K562 (cell line): ENCODE measurements around the gene LUC7L. TPM values are rescaled to one million over a fixed set of nuclear protein-coding genes. Genes with fewer than 3 reads are reported as not detected.
A peak's percentile ranks its signal among the peaks of the same experiment; 100 is the strongest.
"Not testable (repeated sequence)": the region's sequence is repeated elsewhere in the genome, so short reads cannot be mapped to it uniquely, and the experiment has no call there.

Source experiments
- ATAC-seq: fragments of 200-7000 bp; cut with Tn5 transposase; 3 replicates; pipeline ENCODE4 v1.9.1; 2020; ENCODE audit warnings: moderate library complexity
- BruUV-seq: library from RNA; stranded (reverse); fragments of 400-500 nt; replicated peaks from 2 replicates; lab custom pipeline; 2021; lab: Mats Ljungman, UMichigan
- CTCF ChIA-PET: fragments of 300-600 bp; formaldehyde crosslinking; extraction: SDS; loops from one replicate; lab custom pipeline; 2021; ENCODE audit warnings: low intra/inter-chr PET ratio; lab: Yijun Ruan, JAX
- POLR2A ChIA-PET: fragments of 300-600, 350-650 bp; sonication (Branson Sonifier 250); formaldehyde crosslinking; extraction: SDS; loops from one replicate; lab custom pipeline; 2021; ENCODE audit warnings: antibody characterized with exemption, inconsistent platforms; lab: Yijun Ruan, JAX
- DNase-seq, 4 experiments: peaks; one replicate each; pipeline versions ENCODE4 v3.0.0 to v3.0.0-alpha.2; 2011 to 2018; ENCODE audit warnings: low spot score in 3 of 4, mixed read lengths in 3 of 4; ENCODE audit errors: extremely low read depth in 1 of 4
- FAIRE-seq: peaks from 2 replicates; lab custom pipeline; 2011; peaks lifted over from hg19 to GRCh38; lab: Jason Lieb, UNC
- H2AFZ ChIP-seq: 2 replicates; pipeline ENCODE4 v1.6.0; 2011; ENCODE audit warnings: low read depth, low read length, control low read depth, inconsistent platforms
- H3K27ac ChIP-seq: fragments of 200-600 bp; 3 replicates; pipeline ENCODE4 v1.8.0; 2011; ENCODE audit warnings: low read depth, mild to moderate bottlenecking, control low read depth, inconsistent platforms, low read length, moderate library complexity, mixed read lengths; ENCODE audit errors: extremely low read depth
- H3K27me3 ChIP-seq, 2 experiments: fragments of 300-600 bp in 1 of 2; 2 replicates in 1 of 2; 3 replicates in 1 of 2; pipeline versions ENCODE4 v1.6.0 to v1.8.0; 2011; ENCODE audit warnings: inconsistent platforms in 2 of 2, low read length in 2 of 2, mild to moderate bottlenecking in 1 of 2, mixed read lengths in 1 of 2, moderate library complexity in 1 of 2; ENCODE audit not compliant: control insufficient read depth in 2 of 2, insufficient read depth in 2 of 2
- H3K36me3 ChIP-seq: fragments of 300-600 bp; 3 replicates; pipeline ENCODE4 v1.8.0; 2011; ENCODE audit warnings: mild to moderate bottlenecking, low read length, inconsistent platforms; ENCODE audit not compliant: control insufficient read depth, insufficient read depth
- H3K4me1 ChIP-seq, 2 experiments: fragments of 200-600 bp in 1 of 2; replicated peaks in 1 of 2; 2 replicates in 1 of 2; 3 replicates in 1 of 2; pipeline versions ENCODE4 v1.5.1 to v1.8.0; 2011; ENCODE audit warnings: inconsistent platforms in 2 of 2, low read length in 2 of 2, mild to moderate bottlenecking in 1 of 2, mixed read lengths in 1 of 2, moderate library complexity in 1 of 2; ENCODE audit not compliant: control insufficient read depth in 2 of 2, insufficient read depth in 2 of 2
- H3K4me2 ChIP-seq: 2 replicates; pipeline ENCODE4 v1.6.1; 2011; ENCODE audit warnings: low read length, control low read depth, inconsistent platforms, mixed read lengths; ENCODE audit not compliant: insufficient read depth
- H3K4me3 ChIP-seq: fragments of 200-600 bp; sonication (generic), shearing (Covaris generic); 2 replicates; pipeline ENCODE4 v1.5.1; 2016; ENCODE audit warnings: control low read depth, inconsistent platforms
- H3K79me2 ChIP-seq: fragments of 200-600 bp; 3 replicates; pipeline ENCODE4 v1.8.0; 2011; ENCODE audit warnings: low read length, inconsistent platforms; ENCODE audit not compliant: control insufficient read depth, insufficient read depth
- H3K9ac ChIP-seq, 2 experiments: 2 replicates each; pipeline versions ENCODE4 v1.6.0 to v1.6.1; 2011; ENCODE audit warnings: low read depth in 2 of 2, low read length in 2 of 2, control low read depth in 1 of 2, inconsistent platforms in 1 of 2, mild to moderate bottlenecking in 1 of 2, mixed read lengths in 1 of 2; ENCODE audit not compliant: insufficient read depth in 1 of 2
- H3K9me1 ChIP-seq: one replicate; pipeline ENCODE4 v1.6.0; 2011; ENCODE audit warnings: inconsistent platforms, mild to moderate bottlenecking, low read length, moderate library complexity; ENCODE audit not compliant: control insufficient read depth, insufficient read depth
- H3K9me3 ChIP-seq: replicated peaks from 2 replicates; pipeline ENCODE4 v1.5.1; 2011; ENCODE audit warnings: low read depth, low read length, inconsistent platforms; ENCODE audit not compliant: control insufficient read depth, insufficient read depth
- H4K20me1 ChIP-seq: replicated peaks from 2 replicates; pipeline ENCODE4 v1.6.1; 2011; ENCODE audit warnings: low read length, inconsistent platforms, mixed read lengths; ENCODE audit not compliant: control insufficient read depth, insufficient read depth
- NR2C2 ChIP-seq, 2 experiments: fragments of 200-800 bp in 1 of 2; sonication (Bioruptor generic) in 1 of 2; sonication (generic) in 1 of 2; formaldehyde crosslinking in 1 of 2; IDR thresholded peaks; 2 replicates each; pipeline versions ENCODE4 v1.6.1 to v1.8.0; 2016 to 2022; ENCODE audit warnings: mild to moderate bottlenecking in 1 of 2, missing compliant biosample characterization in 1 of 2, missing genetic modification characterization in 1 of 2, missing genetic modification reagents in 1 of 2
- ZBTB11 ChIP-seq, 3 experiments: fragments of 200-800 bp in 1 of 3; fragments of 250-450 bp in 1 of 3; fragments of 450-650 bp in 1 of 3; sonication (Bioruptor Pico) in 1 of 3; sonication (Bioruptor generic) in 1 of 3; formaldehyde crosslinking in 1 of 3; IDR thresholded peaks; 2 replicates each; pipeline versions ENCODE4 v1.6.1 to v1.8.0; 2016 to 2022; ENCODE audit warnings: mild to moderate bottlenecking in 2 of 3, missing genetic modification characterization in 2 of 3, missing compliant biosample characterization in 1 of 3, moderate library complexity in 1 of 3
- WGBS: fragments of 100-300 bp; shearing (Covaris generic); methylation state at CpG from one replicate; pipeline ENCODE4 v1.1.6; 2016; ENCODE audit warnings: low coverage, mixed read lengths; ENCODE audit not compliant: insufficient coverage; ENCODE audit errors: missing lambda C conversion rate; 5-methylcytosine and 5-hydroxymethylcytosine counted together
- in situ Hi-C: fragments of 300-500 bp; cut with MboI; formaldehyde crosslinking; loops from 4 replicates; pipeline ENCODE4 v1.15.0; 2018; ENCODE audit warnings: inconsistent platforms, mixed read lengths
- intact Hi-C: fragments of 100-400 bp; cut with micrococcal nuclease; formaldehyde crosslinking; loops from 2 replicates; pipeline ENCODE4 v1.14.2; 2022
- polyA plus RNA-seq, 8 experiments: library from polyadenylated mRNA; depleted of rRNA in 4 of 8; stranded (reverse) in 5 of 8; unstranded in 3 of 8; fragments of >200 nt; fragmentation: Nextera tagmentation in 2 of 8; fragmentation: Illumina TruSeq in 1 of 8; extraction: Ambion mirVana in 2 of 8; extraction: Trizol in 1 of 8; gene quantifications; 2 replicates each; pipeline versions ENCODE4 v1.2.1 to v1.2.3, GENCODE V29; 2011 to 2014; ENCODE audit warnings: inconsistent platforms in 1 of 8, missing spikeins in 1 of 8
- total RNA-seq, 7 experiments: library from RNA; depleted of rRNA in 6 of 7; stranded (reverse); fragments of >200 nt in 6 of 7; fragmentation: Illumina TruSeq in 2 of 7; extraction: Trizol in 2 of 7; gene quantifications; 2 replicates each; pipeline versions ENCODE4 v1.2.1 to v1.2.3, GENCODE V29; 2011 to 2021; ENCODE audit warnings: low replicate concordance in 1 of 7

The LUC7L gene
- total and polyA plus RNA-seq, 9 of the 15 experiments (the other 6 are each of a cell fraction or from before 2014, with no cell fraction given) = 1.7 to 93.3 (median 59.5) TPM

DNA sequence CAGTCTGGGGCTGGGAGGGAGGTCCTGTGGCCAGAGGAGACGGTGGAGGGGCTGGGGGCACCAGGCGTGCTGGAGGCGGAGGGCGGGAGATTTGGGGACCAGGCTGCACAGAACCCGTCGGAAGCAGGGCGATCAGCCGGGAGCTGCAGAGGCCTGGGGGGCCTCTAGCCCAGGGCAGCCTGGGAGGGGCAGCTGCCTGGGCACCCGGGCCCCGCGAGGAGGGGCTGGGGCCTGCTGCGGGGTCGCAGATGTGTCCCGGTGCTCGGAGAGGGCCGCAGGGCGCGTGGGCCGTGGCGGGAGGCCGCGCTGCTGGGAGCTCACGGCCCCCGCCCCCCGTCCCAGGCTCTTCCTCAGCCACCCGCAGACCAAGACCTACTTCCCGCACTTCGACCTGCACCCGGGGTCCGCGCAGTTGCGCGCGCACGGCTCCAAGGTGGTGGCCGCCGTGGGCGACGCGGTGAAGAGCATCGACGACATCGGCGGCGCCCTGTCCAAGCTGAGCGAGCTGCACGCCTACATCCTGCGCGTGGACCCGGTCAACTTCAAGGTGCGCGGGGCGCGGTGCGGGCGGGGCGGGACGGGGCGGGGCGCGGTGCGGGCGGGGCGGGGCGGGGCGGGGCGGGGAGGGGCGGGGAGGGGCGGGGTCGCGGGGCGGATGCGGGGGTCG, 75.6 kb downstream of the LUC7L start:
- in situ Hi-C loops; intact Hi-C loops; H3K27ac ChIP-seq; CTCF ChIA-PET; H3K9ac ChIP-seq; H3K4me2 ChIP-seq; BruUV-seq; H3K36me3 ChIP-seq; H3K9me3 ChIP-seq; H4K20me1 ChIP-seq; H3K27me3 ChIP-seq; H2AFZ ChIP-seq; H3K79me2 ChIP-seq; H3K9me1 ChIP-seq; H3K4me3 ChIP-seq; TF ChIP-seq NR2C2 (CRISPR knock-in tag; IDR thresholded peaks at IDR 0.05): not testable (repeated sequence)
- ATAC-seq (peak; percentile 67), FAIRE-seq (peak; percentile 74), DNase-seq (peak in 1 of 4 experiments; percentile 43)
- POLR2A ChIA-PET = interaction anchor here (0.9 kb wide), 1 partner anchor 10 kb away, joined by 3 read pairs; no protein-coding TSS in a partner anchor
- WGBS = no CpG with 5 or more reads among the region's 74 CpGs
- 0 out of 2 replicates have a peak, but pooled peaks have one; percentile 6 for TF ChIP-seq NR2C2 (tag; IDR thresholded peaks at IDR 0.05)
- peak in 1 of 3 experiments; percentile 8; a peak in 1 of 6 replicates for TF ChIP-seq ZBTB11 (CRISPR knock-in tag; IDR thresholded peaks at IDR 0.05)
- H3K4me1 ChIP-seq = peaks cover 25% of the 10 kb centered on the region in 2 experiments; a peak in 4 of 5 replicates
